Adrenal gland (tissue), 5 donors: ENCODE measurements around the gene ADARB2.

Experiments
- POLR2A ChIP-seq, 2 donors: fragments of 450-650 bp; IDR thresholded peaks; one replicate each; pipeline ENCODE4 v1.6.1; 2017; ENCODE audit warnings: antibody characterized with exemption in 2 of 2, mild to moderate bottlenecking in 2 of 2, moderate library complexity in 1 of 2
- TF ChIP-seq, protein P1 (sequence below), 6 experiments: fragments of 450-650 bp in 4 of 6; fragments of 200-600 bp in 2 of 6; sonication (generic) in 1 of 6; IDR thresholded peaks; 1 replicate in 5 of 6; 2 replicates in 1 of 6; pipeline versions ENCODE4 v1.5.1 to v1.8.0; 2016 to 2021; ENCODE audit warnings: antibody characterized with exemption in 6 of 6, mild to moderate bottlenecking in 2 of 6, moderate library complexity in 1 of 6
- donor health status: DM: no; HTN: no; CAD: no.

- TF ChIP-seq, protein P1, sequence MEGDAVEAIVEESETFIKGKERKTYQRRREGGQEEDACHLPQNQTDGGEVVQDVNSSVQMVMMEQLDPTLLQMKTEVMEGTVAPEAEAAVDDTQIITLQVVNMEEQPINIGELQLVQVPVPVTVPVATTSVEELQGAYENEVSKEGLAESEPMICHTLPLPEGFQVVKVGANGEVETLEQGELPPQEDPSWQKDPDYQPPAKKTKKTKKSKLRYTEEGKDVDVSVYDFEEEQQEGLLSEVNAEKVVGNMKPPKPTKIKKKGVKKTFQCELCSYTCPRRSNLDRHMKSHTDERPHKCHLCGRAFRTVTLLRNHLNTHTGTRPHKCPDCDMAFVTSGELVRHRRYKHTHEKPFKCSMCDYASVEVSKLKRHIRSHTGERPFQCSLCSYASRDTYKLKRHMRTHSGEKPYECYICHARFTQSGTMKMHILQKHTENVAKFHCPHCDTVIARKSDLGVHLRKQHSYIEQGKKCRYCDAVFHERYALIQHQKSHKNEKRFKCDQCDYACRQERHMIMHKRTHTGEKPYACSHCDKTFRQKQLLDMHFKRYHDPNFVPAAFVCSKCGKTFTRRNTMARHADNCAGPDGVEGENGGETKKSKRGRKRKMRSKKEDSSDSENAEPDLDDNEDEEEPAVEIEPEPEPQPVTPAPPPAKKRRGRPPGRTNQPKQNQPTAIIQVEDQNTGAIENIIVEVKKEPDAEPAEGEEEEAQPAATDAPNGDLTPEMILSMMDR (IDR thresholded peaks at IDR 0.05) = no peak
- no peak for TF ChIP-seq POLR2A (IDR thresholded peaks at IDR 0.05)
Measured at GRCh38 chr10:1328981-1329614, 408.2 kb downstream of the ADARB2 start.
